Small intestine (tissue), 7 donors: ENCODE data around the gene RAD51B. TPM values are rescaled to one million over a fixed set of nuclear protein-coding genes. Genes with fewer than 3 reads are reported as not detected.

Experiments used
- DNase-seq, 2 donors: peaks; one replicate each; pipeline versions ENCODE4 v3.0.0 to v3.0.0-alpha.2; 2013
- FAIRE-seq: peaks from 2 replicates; lab custom pipeline; 2012; peaks lifted over from hg19 to GRCh38; lab: Jason Lieb, UNC
- H3K27ac ChIP-seq, 3 donors: one replicate each; pipeline ENCODE4 v1.5.1; 2013; ENCODE audit warnings: low read length in 2 of 3, mild to moderate bottlenecking in 2 of 3, control low read depth in 1 of 3, inconsistent platforms in 1 of 3, low read depth in 1 of 3, moderate library complexity in 1 of 3
- H3K27me3 ChIP-seq, 3 donors: one replicate each; pipeline ENCODE4 v1.6.1; 2013; ENCODE audit warnings: low read length in 3 of 3, inconsistent platforms in 1 of 3; ENCODE audit not compliant: control insufficient read depth in 3 of 3, insufficient read depth in 3 of 3
- H3K36me3 ChIP-seq, 3 donors: one replicate each; pipeline ENCODE4 v1.6.1; 2013; ENCODE audit warnings: low read length in 3 of 3, inconsistent platforms in 1 of 3, low read depth in 1 of 3, mild to moderate bottlenecking in 1 of 3, moderate library complexity in 1 of 3; ENCODE audit not compliant: control insufficient read depth in 3 of 3, insufficient read depth in 2 of 3
- H3K4me1 ChIP-seq, 3 donors: one replicate each; pipeline ENCODE4 v1.6.1; 2013; ENCODE audit warnings: low read length in 2 of 3, inconsistent platforms in 1 of 3, low read depth in 1 of 3, mild to moderate bottlenecking in 1 of 3, moderate library complexity in 1 of 3; ENCODE audit not compliant: control insufficient read depth in 3 of 3, insufficient read depth in 2 of 3
- H3K4me3 ChIP-seq, 3 donors: one replicate each; pipeline ENCODE4 v1.5.1; 2013; ENCODE audit warnings: low read length in 3 of 3, control low read depth in 1 of 3, inconsistent platforms in 1 of 3, low read depth in 1 of 3, mild to moderate bottlenecking in 1 of 3, moderate library complexity in 1 of 3
- H3K9me3 ChIP-seq, 2 donors: one replicate each; pipeline ENCODE4 v1.6.1; 2013; ENCODE audit warnings: low read depth in 1 of 2, low read length in 1 of 2; ENCODE audit not compliant: control insufficient read depth in 2 of 2, insufficient read depth in 1 of 2
- WGBS, 3 donors: extraction: QIAGEN DNeasy Blood & Tissue Kit; methylation state at CpG; one replicate each; pipeline ENCODE4 v1.1.7; 2013; 5-methylcytosine and 5-hydroxymethylcytosine counted together
- polyA plus RNA-seq, 4 donors: library from polyadenylated mRNA; stranded (reverse) in 3 of 4; unstranded in 1 of 4; fragments of 200-250 nt in 3 of 4; fragments of 120-200 nt in 1 of 4; gene quantifications; one replicate each; pipeline versions ENCODE4 v1.2.1 to v1.2.3, GENCODE V29; 2013
- donor health status: healthy with polysubstance abuse.
- donor health status: control.
- donor health status: control.
- donor health status: Bipolar disorder and iron deficiency.
- donor health status: healthy.

Gene RAD51B
- polyA plus RNA-seq, 4 donors, result 1.1 to 9.0 (median 4.1) TPM

DNA sequence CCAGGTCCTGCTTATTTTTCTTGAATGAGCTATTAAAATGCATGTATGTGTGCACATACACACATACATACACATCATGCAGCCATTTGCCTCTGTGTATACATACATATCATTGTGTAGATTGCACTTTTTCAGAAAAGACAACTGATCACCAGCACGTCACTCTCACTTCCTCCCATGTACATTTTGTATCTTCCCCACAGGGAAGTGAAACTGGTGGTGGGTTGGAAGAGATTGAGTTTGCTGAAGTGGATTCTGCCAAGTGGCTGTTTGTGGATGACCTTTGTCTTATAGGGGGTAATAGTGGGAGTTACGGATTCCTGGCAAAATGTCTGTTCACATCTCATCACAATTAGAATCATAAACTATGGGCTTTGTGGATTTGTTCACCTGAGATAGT lies 448.6 kb downstream of the RAD51B start:
- no peak for FAIRE-seq
- H3K4me3 ChIP-seq, result no peak overlapping the region
- H3K27ac ChIP-seq, result peak overlapping the region in 1 of 3 donors; percentile 27
- WGBS, 3 donors, result 56 to 76% (median 60%) methylated on average over 2 of the region's 2 CpGs
- peaks cover 0 to 1% (median 0%) of the 10 kb centered on the region in 3 donors for H3K36me3 ChIP-seq
- H3K27me3 ChIP-seq, result no peaks in the 10 kb centered on the region
- peak in 1 of 2 donors; percentile 29 for DNase-seq
- peaks cover 0 to 20% (median 6%) of the 10 kb centered on the region in 3 donors for H3K4me1 ChIP-seq
- no peaks in the 10 kb centered on the region for H3K9me3 ChIP-seq

GRCh38 chr14:68268719-68269118 lies 449.1 kb downstream of the RAD51B start:
- Histone ChIP-seq H3K9me3 (no peaks in the 10 kb centered on the region), H3K36me3 (peaks cover 0 to 1% (median 0%) of the 10 kb centered on the region in 3 donors), H3K27me3 (no peaks in the 10 kb centered on the region), H3K27ac (peak overlapping the region in 1 of 3 donors; percentile 3), H3K4me1 (peaks cover 0 to 19% (median 5%) of the 10 kb centered on the region in 3 donors), H3K4me3 (no peak overlapping the region)
- no peak for DNase-seq
- 88 to 100% (median 98%) methylated on average over 1 of the region's 1 CpG for WGBS, 3 donors
- FAIRE-seq, result no peak

DNA sequence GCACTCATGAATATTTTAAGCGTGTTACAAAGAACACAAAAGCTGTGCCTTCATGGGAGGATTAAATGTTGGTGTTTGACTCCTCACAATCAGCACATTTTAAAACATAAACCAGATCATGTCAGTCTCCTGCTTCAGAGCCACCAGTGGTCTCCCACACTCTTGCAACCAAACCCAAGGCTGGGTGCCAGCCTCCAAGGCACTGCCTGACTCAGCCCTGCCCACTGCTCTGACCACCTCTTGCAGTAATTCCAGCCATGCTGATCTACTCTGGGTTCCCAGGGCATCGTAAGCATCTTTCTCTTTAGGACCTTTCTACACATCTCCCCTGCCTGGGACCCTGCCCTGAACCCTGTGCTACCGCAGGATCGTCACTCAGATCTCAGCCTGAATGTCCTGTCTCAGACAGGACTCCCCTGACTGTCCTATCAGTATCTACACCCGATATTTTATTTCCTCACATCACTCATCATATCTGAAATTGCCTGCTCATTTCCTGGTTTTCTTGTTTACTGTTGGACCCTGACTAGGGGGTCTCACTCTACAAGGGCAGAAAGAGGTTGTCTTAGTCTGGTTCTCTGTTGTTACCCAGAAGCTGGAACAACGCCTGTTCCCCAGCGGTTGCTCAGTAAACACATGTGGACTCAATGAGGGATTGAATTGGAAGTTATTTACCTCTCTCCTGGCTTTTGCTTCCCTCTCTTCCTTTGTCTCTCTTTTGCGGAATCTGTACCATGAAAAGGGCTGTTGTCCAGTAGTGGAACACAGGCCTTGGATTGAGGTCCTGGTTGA lies 449.8 kb downstream of the RAD51B start:
- 75 to 81% (median 77%) methylated on average over 8 of the region's 8 CpGs for whole genome bisulfite sequencing, 3 donors
- no peak overlapping the region for H3K4me3 ChIP-seq
- no peak for DNase-seq

GRCh38 chr14:68270342-68270741 lies 450.8 kb downstream of the RAD51B start:
- no peak for DNase-seq
- Histone ChIP-seq H3K4me1 (peaks cover 0 to 9% (median 0%) of the 10 kb centered on the region in 3 donors), H3K4me3 (no peak overlapping the region), H3K27ac (no peak overlapping the region), H3K27me3 (no peaks in the 10 kb centered on the region), H3K9me3 (no peaks in the 10 kb centered on the region), H3K36me3 (peaks cover 0 to 1% (median 0%) of the 10 kb centered on the region in 3 donors)
- WGBS, 3 donors, result 50 to 77% (median 68%) methylated on average over 2 of the region's 2 CpGs
- no peak for FAIRE-seq

More for the DNA sequence above, 449.8 kb downstream of the RAD51B start:
- no peak for FAIRE-seq
- peaks cover 0 to 13% (median 0%) of the 10 kb centered on the region in 3 donors for H3K4me1 ChIP-seq
- peak overlapping the region in 1 of 3 donors; percentile 3 for H3K27ac ChIP-seq
- H3K36me3 ChIP-seq, result peaks cover 0 to 1% (median 0%) of the 10 kb centered on the region in 3 donors
- no peaks in the 10 kb centered on the region for H3K9me3 ChIP-seq
- H3K27me3 ChIP-seq, result no peaks in the 10 kb centered on the region

- FAIRE-seq, result no peak
- WGBS, 3 donors, result 52 to 80% (median 76%) methylated on average over 5 of the region's 5 CpGs
Observed at GRCh38 chr14:68271913-68272391, 452.4 kb downstream of the RAD51B start.

DNA sequence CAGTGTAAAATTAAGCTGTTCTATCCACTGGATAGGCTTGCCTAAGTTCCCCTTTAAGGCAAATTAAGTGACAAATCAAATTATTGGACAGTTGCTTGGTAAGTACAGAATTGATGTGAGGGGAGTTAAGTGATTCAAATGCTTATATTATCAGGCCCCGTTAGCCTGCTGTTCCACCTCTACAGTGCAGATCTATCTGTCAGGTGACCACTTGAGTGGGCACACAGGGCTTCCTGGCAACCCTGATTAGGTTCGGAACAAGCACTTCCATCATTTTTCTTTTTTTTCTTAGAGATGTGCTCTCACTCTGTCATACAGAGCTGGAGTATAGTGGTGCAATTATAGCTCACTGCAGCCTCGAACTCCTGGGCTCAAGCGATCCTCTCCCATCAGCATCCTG lies 453.8 kb downstream of the RAD51B start:
- no peak overlapping the region for H3K4me3 ChIP-seq
- peaks cover 0 to 7% (median 0%) of the 10 kb centered on the region in 3 donors for H3K4me1 ChIP-seq
- H3K27me3 ChIP-seq, result no peaks in the 10 kb centered on the region
- H3K9me3 ChIP-seq, result no peaks in the 10 kb centered on the region
- 89 to 93% (median 92%) methylated on average over 4 of the region's 4 CpGs for WGBS, 3 donors
- no peak overlapping the region for H3K27ac ChIP-seq
- FAIRE-seq (no peak), DNase-seq (no peak)
- peaks cover 0 to 1% (median 0%) of the 10 kb centered on the region in 3 donors for H3K36me3 ChIP-seq

More at GRCh38 chr14:68271913-68272391, 452.4 kb downstream of the RAD51B start:
- Histone ChIP-seq H3K27ac (no peak overlapping the region), H3K36me3 (peaks cover 0 to 1% (median 0%) of the 10 kb centered on the region in 3 donors), H3K4me3 (no peak overlapping the region), H3K27me3 (no peaks in the 10 kb centered on the region), H3K4me1 (peaks cover 0 to 13% (median 0%) of the 10 kb centered on the region in 3 donors), H3K9me3 (no peaks in the 10 kb centered on the region)
- DNase-seq, result no peak

DNA sequence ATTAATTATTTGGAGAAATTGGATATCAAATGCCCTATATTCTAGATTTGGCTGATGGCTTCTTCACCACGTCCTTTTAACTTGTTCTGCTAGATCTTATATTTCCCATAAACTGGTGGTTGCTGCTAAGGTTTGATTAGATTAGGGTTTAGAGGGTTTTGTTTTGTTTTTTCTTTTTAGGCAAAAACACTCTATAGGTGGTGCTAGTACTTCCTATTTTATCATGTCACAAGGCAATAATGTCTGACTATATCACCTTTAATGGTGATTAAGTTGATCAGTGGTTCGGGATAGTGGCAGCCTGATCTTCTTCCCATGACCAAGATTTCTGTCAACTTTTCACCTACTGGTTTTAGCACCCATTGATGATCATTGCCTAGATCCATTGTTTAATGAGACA lies 455.1 kb downstream of the RAD51B start:
- DNase-seq (no peak), FAIRE-seq (no peak)
- Histone ChIP-seq H3K27ac (no peak overlapping the region), H3K9me3 (no peaks in the 10 kb centered on the region), H3K4me3 (no peak overlapping the region), H3K4me1 (peaks cover 0 to 4% (median 0%) of the 10 kb centered on the region in 3 donors), H3K36me3 (peaks cover 0 to 1% (median 0%) of the 10 kb centered on the region in 3 donors), H3K27me3 (no peaks in the 10 kb centered on the region)
- 70 to 83% (median 76%) methylated on average over 2 of the region's 2 CpGs for WGBS, 3 donors

GRCh38 chr14:68278576-68279436 lies 459.2 kb downstream of the RAD51B start:
- Histone ChIP-seq H3K36me3 (no peaks in the 10 kb centered on the region), H3K27ac (peak overlapping the region in 1 of 3 donors; percentile 36), H3K27me3 (no peaks in the 10 kb centered on the region), H3K4me3 (no peak overlapping the region), H3K4me1 (peaks cover 0 to 19% (median 6%) of the 10 kb centered on the region in 3 donors), H3K9me3 (no peaks in the 10 kb centered on the region)
- WGBS, 3 donors, result 89 to 96% (median 95%) methylated on average over 5 of the region's 5 CpGs
- no peak for FAIRE-seq
- DNase-seq, result no peak
